Measurements from ENCODE around the gene SPTBN5.

The SPTBN5 gene

DNA sequence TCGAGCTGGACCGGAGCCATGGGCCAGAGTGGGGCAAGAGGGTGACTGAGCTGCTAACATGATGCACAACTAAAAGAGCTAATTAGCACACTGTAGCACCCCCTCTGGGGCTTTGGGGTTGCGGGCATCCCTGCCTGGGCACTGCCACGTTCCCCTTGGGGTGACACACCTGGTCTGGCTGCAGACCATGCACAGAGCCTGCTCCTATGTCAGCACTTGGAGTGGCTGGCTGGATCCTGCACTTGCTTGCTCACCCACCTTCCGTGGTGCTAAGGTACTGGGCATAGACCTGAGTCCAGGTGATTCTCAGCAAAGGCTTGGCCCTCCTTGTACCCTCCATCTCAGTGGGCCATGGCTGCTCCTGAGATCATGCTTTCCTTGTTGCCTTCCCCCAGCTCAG is 12.8 kb upstream of the SPTBN5 start:
- TF ChIP-seq, protein P1, sequence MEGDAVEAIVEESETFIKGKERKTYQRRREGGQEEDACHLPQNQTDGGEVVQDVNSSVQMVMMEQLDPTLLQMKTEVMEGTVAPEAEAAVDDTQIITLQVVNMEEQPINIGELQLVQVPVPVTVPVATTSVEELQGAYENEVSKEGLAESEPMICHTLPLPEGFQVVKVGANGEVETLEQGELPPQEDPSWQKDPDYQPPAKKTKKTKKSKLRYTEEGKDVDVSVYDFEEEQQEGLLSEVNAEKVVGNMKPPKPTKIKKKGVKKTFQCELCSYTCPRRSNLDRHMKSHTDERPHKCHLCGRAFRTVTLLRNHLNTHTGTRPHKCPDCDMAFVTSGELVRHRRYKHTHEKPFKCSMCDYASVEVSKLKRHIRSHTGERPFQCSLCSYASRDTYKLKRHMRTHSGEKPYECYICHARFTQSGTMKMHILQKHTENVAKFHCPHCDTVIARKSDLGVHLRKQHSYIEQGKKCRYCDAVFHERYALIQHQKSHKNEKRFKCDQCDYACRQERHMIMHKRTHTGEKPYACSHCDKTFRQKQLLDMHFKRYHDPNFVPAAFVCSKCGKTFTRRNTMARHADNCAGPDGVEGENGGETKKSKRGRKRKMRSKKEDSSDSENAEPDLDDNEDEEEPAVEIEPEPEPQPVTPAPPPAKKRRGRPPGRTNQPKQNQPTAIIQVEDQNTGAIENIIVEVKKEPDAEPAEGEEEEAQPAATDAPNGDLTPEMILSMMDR (IDR thresholded peaks at IDR 0.05), result no peak
- H3K9me3 ChIP-seq, result no peaks in the 10 kb centered on the region
- no peaks in the 10 kb centered on the region for H3K27me3 ChIP-seq
- H3K4me1 ChIP-seq (ENCODE audit: control insufficient read depth in 1 of 2, insufficient read depth in 1 of 2, low read depth in 1 of 2, low read length in 1 of 2), result no peaks in the 10 kb centered on the region
- no peak overlapping the region for H3K27ac ChIP-seq
- no peak overlapping the region for H3K4me3 ChIP-seq (ENCODE audit: low read depth in 1 of 2, low read length in 1 of 2)
- peaks cover 46% of the 10 kb centered on the region for H3K36me3 ChIP-seq

DNA sequence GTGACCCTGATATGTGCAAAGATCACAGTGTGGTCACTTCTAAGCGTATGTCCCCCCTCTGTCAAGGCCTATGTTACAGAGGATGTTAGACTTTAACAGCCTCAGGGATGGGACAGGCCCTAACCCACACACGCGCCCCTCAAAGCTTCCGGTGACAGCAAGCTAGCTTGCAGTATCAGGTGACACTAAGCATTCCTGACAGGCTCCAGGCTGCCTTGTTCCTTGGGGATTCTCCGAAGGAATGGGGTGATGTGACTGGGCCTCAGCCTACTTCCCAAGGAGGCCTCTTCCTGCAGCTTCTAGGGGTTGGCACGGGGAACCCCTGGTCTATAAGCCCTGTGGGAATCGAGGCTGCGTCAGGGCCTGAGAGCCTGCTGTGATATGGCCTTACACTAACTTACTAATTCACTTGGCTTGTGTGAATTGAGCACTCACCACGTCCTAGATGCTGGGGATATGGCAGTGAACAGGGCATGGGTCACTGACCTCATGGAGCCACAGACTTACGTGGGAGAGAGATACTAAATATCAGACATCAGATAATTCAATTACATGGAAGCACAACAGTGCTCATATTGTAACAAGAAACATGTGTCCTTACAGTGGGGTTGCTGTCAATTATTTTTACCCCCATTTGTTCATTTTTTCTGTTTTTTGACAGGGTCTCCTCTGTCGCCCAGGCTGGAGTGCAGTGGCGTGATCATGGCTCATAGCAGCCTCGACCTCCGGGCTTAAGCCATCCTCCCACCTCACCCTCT is 11.4 kb upstream of the SPTBN5 start:
- Histone ChIP-seq H3K4me1 (ENCODE audit: control insufficient read depth in 1 of 2, insufficient read depth in 1 of 2, low read depth in 1 of 2, low read length in 1 of 2) (no peaks in the 10 kb centered on the region), H3K27ac (no peak overlapping the region), H3K9me3 (no peaks in the 10 kb centered on the region), H3K36me3 (peaks cover 59% of the 10 kb centered on the region), H3K4me3 (ENCODE audit: low read depth in 1 of 2, low read length in 1 of 2) (no peak overlapping the region), H3K27me3 (no peaks in the 10 kb centered on the region)
- TF ChIP-seq, protein P1 (IDR thresholded peaks at IDR 0.05), result no peak

GRCh38 chr15:41904541-41905005 is 10.7 kb upstream of the SPTBN5 start:
- H3K27me3 ChIP-seq, result no peaks in the 10 kb centered on the region
- no peaks in the 10 kb centered on the region for H3K4me1 ChIP-seq (ENCODE audit: control insufficient read depth in 1 of 2, insufficient read depth in 1 of 2, low read depth in 1 of 2, low read length in 1 of 2)
- TF ChIP-seq, protein P1 (IDR thresholded peaks at IDR 0.05), result peak; percentile 55
- H3K9me3 ChIP-seq, result no peaks in the 10 kb centered on the region
- peaks cover 60% of the 10 kb centered on the region for H3K36me3 ChIP-seq
- H3K4me3 ChIP-seq (ENCODE audit: low read depth in 1 of 2, low read length in 1 of 2), result no peak overlapping the region
- no peak overlapping the region for H3K27ac ChIP-seq

DNA sequence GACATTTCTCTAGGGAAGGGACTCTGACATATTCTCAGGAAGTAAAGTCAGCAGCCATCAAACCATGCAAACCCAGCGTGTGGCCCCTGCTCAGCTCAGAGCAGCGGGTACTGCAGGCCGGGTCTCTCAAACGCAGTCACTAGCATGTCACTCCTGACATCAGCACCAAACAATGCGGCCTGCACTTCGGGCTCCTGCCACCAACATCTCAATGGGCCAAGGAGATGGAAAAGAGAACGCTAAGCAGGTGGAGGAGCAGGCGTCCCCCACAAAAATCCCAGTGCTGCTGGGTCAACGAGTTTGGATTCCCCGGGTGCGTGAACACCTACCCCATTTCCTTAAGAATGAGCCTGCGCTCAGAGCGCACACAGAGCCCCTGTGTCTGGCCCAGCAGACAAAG is 9.9 kb upstream of the SPTBN5 start:
- no peak overlapping the region for H3K27ac ChIP-seq
- no peaks in the 10 kb centered on the region for H3K27me3 ChIP-seq
- H3K36me3 ChIP-seq, result peaks cover 60% of the 10 kb centered on the region
- no peak overlapping the region for H3K4me3 ChIP-seq (ENCODE audit: low read depth in 1 of 2, low read length in 1 of 2)
- TF ChIP-seq, protein P1 (IDR thresholded peaks at IDR 0.05), result no peak
- H3K9me3 ChIP-seq, result no peaks in the 10 kb centered on the region
- H3K4me1 ChIP-seq (ENCODE audit: control insufficient read depth in 1 of 2, insufficient read depth in 1 of 2, low read depth in 1 of 2, low read length in 1 of 2), result no peaks in the 10 kb centered on the region

DNA sequence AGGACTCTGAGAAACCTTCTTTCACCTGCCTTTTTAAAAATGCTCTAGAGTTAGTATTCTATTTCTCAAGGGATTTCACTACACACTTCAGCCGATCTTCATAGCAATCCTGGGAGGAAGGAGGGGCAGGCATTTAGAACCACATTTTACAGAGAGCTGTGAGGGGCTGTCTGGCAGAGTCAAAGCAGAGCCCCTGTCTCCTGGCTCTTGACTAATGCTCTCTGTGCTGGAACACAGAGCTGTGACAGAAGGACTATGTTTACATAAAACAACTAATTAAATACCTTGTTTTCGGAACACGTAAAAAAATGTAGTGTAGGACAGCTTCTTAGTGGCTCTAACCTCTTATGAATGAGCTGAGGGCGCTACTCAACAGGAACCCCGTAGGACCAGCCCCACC is 7.6 kb upstream of the SPTBN5 start:
- H3K36me3 ChIP-seq, result peaks cover 43% of the 10 kb centered on the region
- H3K27ac ChIP-seq, result no peak overlapping the region
- no peaks in the 10 kb centered on the region for H3K4me1 ChIP-seq (ENCODE audit: control insufficient read depth in 1 of 2, insufficient read depth in 1 of 2, low read depth in 1 of 2, low read length in 1 of 2)
- TF ChIP-seq, protein P1 (IDR thresholded peaks at IDR 0.05), result no peak
- no peaks in the 10 kb centered on the region for H3K9me3 ChIP-seq
- no peaks in the 10 kb centered on the region for H3K27me3 ChIP-seq
- H3K4me3 ChIP-seq (ENCODE audit: low read depth in 1 of 2, low read length in 1 of 2), result no peak overlapping the region
